Measurements from ENCODE around the gene MROH2B. TPM values are rescaled to one million over a fixed set of nuclear protein-coding genes. Genes with fewer than 3 reads are reported as not detected.

MROH2B gene
- total RNA-seq, 3 donors from 2014 or later (not counting 1 experiment from before 2014, with no cell fraction given) = not detected

- Histone ChIP-seq H3K4me1 (ENCODE audit: control insufficient read depth, insufficient read depth, low read length) (no peaks in the 10 kb centered on the region), H3K4me3 (ENCODE audit: low read length) (no peak overlapping the region), H3K9me3 (ENCODE audit: control insufficient read depth, insufficient read depth, low read length) (no peaks in the 10 kb centered on the region), H3K36me3 (ENCODE audit: control insufficient read depth, insufficient read depth, low read length) (no peaks in the 10 kb centered on the region), H3K27ac (ENCODE audit: low read length) (no peak overlapping the region), H3K27me3 (ENCODE audit: control insufficient read depth, insufficient read depth, low read length) (no peaks in the 10 kb centered on the region)
- TF ChIP-seq CTCF (IDR thresholded peaks at IDR 0.05) = no peak
- WGBS (ENCODE audit: insufficient coverage) = 57% methylated on average over 4 of the region's 4 CpGs
- Mint-ChIP-seq H3K9me3 (no peaks in the 10 kb centered on the region), H3K4me3 (no peak overlapping the region), H3K27me3 (ENCODE audit: low read depth in 2 of 2) (peaks cover 0 to 3% of the 10 kb centered on the region in 2 donors), H3K4me1 (no peaks in the 10 kb centered on the region), H3K36me3 (no peaks in the 10 kb centered on the region), H3K27ac (no peak overlapping the region)
- intact Hi-C loops (cut with micrococcal nuclease) = no loop called here
- DNase-seq (no peak), ATAC-seq (no peak)
These were observed 58.8 kb downstream of the MROH2B start for GRCh38 chr5:41012318-41012717.

- H3K4me1 Mint-ChIP-seq = no peaks in the 10 kb centered on the region
- Histone ChIP-seq H3K27me3 (ENCODE audit: control insufficient read depth, insufficient read depth, low read length) (no peaks in the 10 kb centered on the region), H3K27ac (ENCODE audit: low read length) (no peak overlapping the region), H3K4me3 (ENCODE audit: low read length) (no peak overlapping the region), H3K4me1 (ENCODE audit: control insufficient read depth, insufficient read depth, low read length) (no peaks in the 10 kb centered on the region), H3K9me3 (ENCODE audit: control insufficient read depth, insufficient read depth, low read length) (no peaks in the 10 kb centered on the region), H3K36me3 (ENCODE audit: control insufficient read depth, insufficient read depth, low read length) (no peaks in the 10 kb centered on the region)
- intact Hi-C loops (cut with micrococcal nuclease) = no loop called here
- no peaks in the 10 kb centered on the region for H3K9me3 Mint-ChIP-seq
- TF ChIP-seq CTCF (IDR thresholded peaks at IDR 0.05) = no peak
- no peak overlapping the region for H3K4me3 Mint-ChIP-seq
- H3K27ac Mint-ChIP-seq = no peak overlapping the region
- DNase-seq = no peak
- H3K36me3 Mint-ChIP-seq = no peaks in the 10 kb centered on the region
- WGBS (ENCODE audit: insufficient coverage) = 95% methylated on average over 6 of the region's 6 CpGs
- H3K27me3 Mint-ChIP-seq (ENCODE audit: low read depth in 2 of 2) = no peaks in the 10 kb centered on the region
- ATAC-seq = no peak
These were observed 60.6 kb downstream of the MROH2B start for GRCh38 chr5:41010572-41010971.

- no peaks in the 10 kb centered on the region for H3K27me3 ChIP-seq (ENCODE audit: control insufficient read depth, insufficient read depth, low read length)
- no peaks in the 10 kb centered on the region for H3K9me3 ChIP-seq (ENCODE audit: control insufficient read depth, insufficient read depth, low read length)
- Mint-ChIP-seq H3K27me3 (ENCODE audit: low read depth in 2 of 2) (no peaks in the 10 kb centered on the region), H3K4me1 (no peaks in the 10 kb centered on the region), H3K9me3 (no peaks in the 10 kb centered on the region), H3K36me3 (no peaks in the 10 kb centered on the region), H3K27ac (no peak overlapping the region), H3K4me3 (no peak overlapping the region)
- H3K36me3 ChIP-seq (ENCODE audit: control insufficient read depth, insufficient read depth, low read length) = no peaks in the 10 kb centered on the region
- intact Hi-C loops (cut with micrococcal nuclease) = no loop called here
- no peak for DNase-seq
- no peak overlapping the region for H3K27ac ChIP-seq (ENCODE audit: low read length)
- no peak overlapping the region for H3K4me3 ChIP-seq (ENCODE audit: low read length)
- no peak for TF ChIP-seq CTCF (IDR thresholded peaks at IDR 0.05)
- WGBS (ENCODE audit: insufficient coverage) = 75% methylated on average over 4 of the region's 4 CpGs
- H3K4me1 ChIP-seq (ENCODE audit: control insufficient read depth, insufficient read depth, low read length) = no peaks in the 10 kb centered on the region
- no peak for ATAC-seq
These were observed 61.9 kb downstream of the MROH2B start for GRCh38 chr5:41009232-41009631.

GRCh38 chr5:41004931-41005330, 66.2 kb downstream of the MROH2B start:
- Mint-ChIP-seq H3K4me1 (no peaks in the 10 kb centered on the region), H3K4me3 (no peak overlapping the region), H3K27me3 (ENCODE audit: low read depth in 2 of 2) (peaks cover 0 to 3% of the 10 kb centered on the region in 2 donors), H3K9me3 (no peaks in the 10 kb centered on the region), H3K27ac (no peak overlapping the region), H3K36me3 (no peaks in the 10 kb centered on the region)
- Histone ChIP-seq H3K27ac (ENCODE audit: low read length) (no peak overlapping the region), H3K36me3 (ENCODE audit: control insufficient read depth, insufficient read depth, low read length) (no peaks in the 10 kb centered on the region), H3K4me3 (ENCODE audit: low read length) (no peak overlapping the region), H3K27me3 (ENCODE audit: control insufficient read depth, insufficient read depth, low read length) (no peaks in the 10 kb centered on the region), H3K9me3 (ENCODE audit: control insufficient read depth, insufficient read depth, low read length) (no peaks in the 10 kb centered on the region), H3K4me1 (ENCODE audit: control insufficient read depth, insufficient read depth, low read length) (no peaks in the 10 kb centered on the region)
- ATAC-seq = no peak
- DNase-seq = no peak
- WGBS (ENCODE audit: insufficient coverage) = 90% methylated on average over 7 of the region's 7 CpGs
- intact Hi-C loops (cut with micrococcal nuclease) = no loop called here
- no peak for TF ChIP-seq CTCF (IDR thresholded peaks at IDR 0.05)
